KMS-11 (cell line): ENCODE data around the gene TRIM71.

Source experiments
- H2AFZ ChIP-seq: fragments of 200-600 bp; sonication (generic); 2 replicates; pipeline ENCODE4 v1.6.1; 2016; ENCODE audit warnings: antibody characterized with exemption, mixed run types, low read depth
- H3K27ac ChIP-seq: fragments of 200-600 bp; sonication (generic); 2 replicates; pipeline ENCODE4 v1.6.1; 2016; ENCODE audit warnings: mild to moderate bottlenecking, mixed run types
- H3K27me3 ChIP-seq: fragments of 200-600 bp; sonication (generic); 2 replicates; pipeline ENCODE4 v1.6.1; 2017; ENCODE audit warnings: mild to moderate bottlenecking, low read depth, mixed run types, moderate library complexity; ENCODE audit not compliant: insufficient read depth
- H3K36me3 ChIP-seq: fragments of 200-600 bp; sonication (generic); 2 replicates; pipeline ENCODE4 v1.6.1; 2017; ENCODE audit warnings: mild to moderate bottlenecking, mixed run types; ENCODE audit not compliant: insufficient read depth
- H3K4me1 ChIP-seq: fragments of 200-600 bp; sonication (generic); 2 replicates; pipeline ENCODE4 v1.6.1; 2016; ENCODE audit warnings: mild to moderate bottlenecking, low read depth, mixed run types; ENCODE audit not compliant: poor library complexity, severe bottlenecking
- H3K4me2 ChIP-seq: fragments of 200-600 bp; sonication (generic); 2 replicates; pipeline ENCODE4 v1.7.0; 2016; ENCODE audit warnings: mild to moderate bottlenecking, mixed run types
- H3K4me3 ChIP-seq: fragments of 200-600 bp; sonication (generic); IDR thresholded peaks from 2 replicates; pipeline ENCODE4 v1.6.1; 2017; ENCODE audit warnings: low read depth, low read length, mixed read lengths; ENCODE audit not compliant: insufficient read depth
- H3K79me2 ChIP-seq: fragments of 200-600 bp; sonication (generic); 2 replicates; pipeline ENCODE4 v1.6.1; 2016; ENCODE audit warnings: low read depth, mixed run types; ENCODE audit not compliant: insufficient read depth
- H3K9ac ChIP-seq: fragments of 200-600 bp; sonication (generic); 2 replicates; pipeline ENCODE4 v1.6.1; 2016; ENCODE audit warnings: mild to moderate bottlenecking, mixed run types
- H4K20me1 ChIP-seq: fragments of 200-600 bp; sonication (generic); 2 replicates; pipeline ENCODE4 v1.6.1; 2016; ENCODE audit warnings: mild to moderate bottlenecking, mixed run types; ENCODE audit not compliant: insufficient read depth
- TF ChIP-seq, protein P1 (sequence below): fragments of 200-600 bp; sonication (generic); conservative IDR thresholded peaks from 2 replicates; pipeline ENCODE4 v1.6.1; 2017; ENCODE audit warnings: low read depth, mild to moderate bottlenecking, antibody characterized with exemption, low read length, moderate library complexity, mixed read lengths

Gene TRIM71

DNA sequence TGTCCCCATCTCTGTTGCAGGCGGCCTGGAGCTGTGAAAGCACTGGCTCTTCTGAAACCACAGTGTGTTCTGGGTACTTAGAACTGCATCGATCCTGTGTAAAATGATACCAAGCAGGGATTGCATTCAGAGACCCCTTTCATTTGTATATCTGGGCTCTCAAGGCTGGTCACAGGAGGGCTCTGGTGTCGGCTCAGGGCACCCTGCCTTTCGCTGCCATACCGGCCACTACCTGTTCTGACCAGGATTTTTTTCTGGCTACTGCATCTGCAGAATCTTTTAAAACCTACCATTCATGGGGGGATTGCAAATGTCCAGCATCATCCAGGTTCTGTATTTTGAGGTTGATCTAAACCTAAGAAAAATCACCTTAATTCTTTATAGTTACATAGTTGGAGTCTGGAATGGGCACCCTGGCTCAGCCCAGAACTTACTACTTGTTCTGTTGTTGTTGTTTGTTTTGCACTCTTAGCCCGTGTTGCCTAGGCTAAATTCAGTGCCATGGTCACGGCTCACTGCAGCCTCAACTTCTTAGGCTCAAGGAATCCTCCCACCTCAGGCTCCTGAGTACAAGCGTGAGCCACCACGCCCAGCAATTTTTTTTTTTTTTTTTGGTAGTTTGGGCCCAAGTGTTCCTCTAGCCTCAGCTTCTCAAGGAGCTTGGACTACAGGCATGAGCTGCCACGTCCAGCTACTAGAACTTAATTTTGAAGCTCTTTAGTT is 52.7 kb downstream of the TRIM71 start:
- H3K27ac ChIP-seq = peak overlapping the region; percentile 42; the same call in 1 of the 2 replicates
- H2AFZ ChIP-seq = no peak overlapping the region
- H3K4me1 ChIP-seq = peaks cover 37% of the 10 kb centered on the region
- TF ChIP-seq, protein P1, sequence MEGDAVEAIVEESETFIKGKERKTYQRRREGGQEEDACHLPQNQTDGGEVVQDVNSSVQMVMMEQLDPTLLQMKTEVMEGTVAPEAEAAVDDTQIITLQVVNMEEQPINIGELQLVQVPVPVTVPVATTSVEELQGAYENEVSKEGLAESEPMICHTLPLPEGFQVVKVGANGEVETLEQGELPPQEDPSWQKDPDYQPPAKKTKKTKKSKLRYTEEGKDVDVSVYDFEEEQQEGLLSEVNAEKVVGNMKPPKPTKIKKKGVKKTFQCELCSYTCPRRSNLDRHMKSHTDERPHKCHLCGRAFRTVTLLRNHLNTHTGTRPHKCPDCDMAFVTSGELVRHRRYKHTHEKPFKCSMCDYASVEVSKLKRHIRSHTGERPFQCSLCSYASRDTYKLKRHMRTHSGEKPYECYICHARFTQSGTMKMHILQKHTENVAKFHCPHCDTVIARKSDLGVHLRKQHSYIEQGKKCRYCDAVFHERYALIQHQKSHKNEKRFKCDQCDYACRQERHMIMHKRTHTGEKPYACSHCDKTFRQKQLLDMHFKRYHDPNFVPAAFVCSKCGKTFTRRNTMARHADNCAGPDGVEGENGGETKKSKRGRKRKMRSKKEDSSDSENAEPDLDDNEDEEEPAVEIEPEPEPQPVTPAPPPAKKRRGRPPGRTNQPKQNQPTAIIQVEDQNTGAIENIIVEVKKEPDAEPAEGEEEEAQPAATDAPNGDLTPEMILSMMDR = no peak
- H3K4me3 ChIP-seq = no peak overlapping the region
- H3K27me3 ChIP-seq = no peaks in the 10 kb centered on the region
- no peaks in the 10 kb centered on the region for H3K36me3 ChIP-seq
- no peaks in the 10 kb centered on the region for H3K79me2 ChIP-seq
- H4K20me1 ChIP-seq = no peaks in the 10 kb centered on the region
- no peak overlapping the region for H3K9ac ChIP-seq
- H3K4me2 ChIP-seq = peak overlapping the region; percentile 64

DNA sequence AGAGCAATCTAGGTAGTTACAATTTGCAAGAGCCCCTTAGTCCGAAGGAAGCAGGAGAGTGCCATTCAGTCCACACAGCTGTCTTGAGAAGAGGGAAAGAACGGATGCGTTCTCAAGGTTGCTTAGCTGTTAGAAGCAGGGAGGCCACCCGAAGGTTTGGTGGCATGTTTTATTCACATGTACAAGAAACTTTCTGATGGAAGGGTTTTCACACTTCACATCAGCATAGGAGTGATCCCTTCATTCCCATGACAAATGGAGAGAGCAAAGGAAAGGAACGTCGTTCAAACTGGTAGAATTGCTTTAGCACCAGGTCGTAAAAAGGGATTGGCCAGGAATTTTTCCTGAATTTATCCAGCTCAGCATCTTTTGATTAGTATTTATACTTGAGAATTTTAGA is 53.5 kb downstream of the TRIM71 start:
- TF ChIP-seq, protein P1 = no peak
- Histone ChIP-seq H3K79me2 (no peaks in the 10 kb centered on the region), H3K9ac (no peak overlapping the region), H3K36me3 (no peaks in the 10 kb centered on the region), H3K4me3 (no peak overlapping the region), H2AFZ (no peak overlapping the region), H3K4me2 (peak overlapping the region; percentile 64; the same call in 1 of the 2 replicates), H4K20me1 (no peaks in the 10 kb centered on the region), H3K27me3 (no peaks in the 10 kb centered on the region), H3K27ac (no peak overlapping the region), H3K4me1 (peaks cover 37% of the 10 kb centered on the region)

DNA sequence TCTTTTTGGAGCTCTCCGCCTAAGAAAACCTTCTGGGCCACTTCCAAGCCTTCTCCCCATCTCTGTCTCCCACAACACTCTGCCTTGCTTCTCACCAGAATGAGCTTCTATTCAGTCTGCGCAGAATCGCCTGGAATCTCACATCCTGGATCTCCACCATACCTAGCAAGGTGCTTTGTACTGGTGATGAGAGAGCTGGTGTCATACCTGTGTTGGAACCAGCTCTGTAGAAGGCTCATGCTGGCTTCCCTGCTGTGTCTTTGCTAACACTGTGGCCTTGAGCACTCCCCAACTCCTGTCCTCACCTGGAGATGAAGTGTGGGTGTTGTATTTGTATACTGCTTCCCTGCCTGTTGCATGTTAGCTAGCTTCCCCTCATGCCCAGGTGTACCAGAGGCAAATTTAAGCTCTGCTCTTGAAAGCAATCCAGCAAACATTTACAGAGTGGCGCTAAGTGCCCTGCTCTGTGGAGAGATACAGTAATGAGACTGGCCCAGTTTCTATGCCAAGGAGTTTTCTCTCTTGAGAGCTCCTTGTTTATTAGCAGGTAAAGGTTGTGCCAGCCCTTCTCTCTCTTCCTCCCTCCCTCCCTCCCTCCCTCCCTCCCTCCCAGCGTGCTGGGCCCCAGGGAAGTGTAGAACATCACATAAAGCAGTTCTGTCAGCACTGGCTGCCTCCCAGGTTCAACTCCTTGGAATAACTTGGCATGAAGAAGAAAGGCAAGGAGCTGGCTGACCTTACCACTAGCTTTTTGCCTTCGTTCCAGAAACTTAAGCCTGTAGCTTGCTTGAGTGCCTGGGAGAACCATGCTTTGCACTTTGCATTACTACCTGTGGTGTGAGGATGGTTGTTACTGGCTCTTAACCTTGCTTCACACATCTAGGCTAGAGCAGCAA is 54.9 kb downstream of the TRIM71 start:
- Histone ChIP-seq H2AFZ (no peak overlapping the region), H3K79me2 (no peaks in the 10 kb centered on the region), H3K36me3 (no peaks in the 10 kb centered on the region), H3K4me3 (no peak overlapping the region), H3K27ac (no peak overlapping the region), H3K4me1 (peaks cover 37% of the 10 kb centered on the region), H3K27me3 (no peaks in the 10 kb centered on the region), H3K9ac (no peak overlapping the region), H4K20me1 (no peaks in the 10 kb centered on the region), H3K4me2 (no peak overlapping the region)
- TF ChIP-seq, protein P1 = no peak

DNA sequence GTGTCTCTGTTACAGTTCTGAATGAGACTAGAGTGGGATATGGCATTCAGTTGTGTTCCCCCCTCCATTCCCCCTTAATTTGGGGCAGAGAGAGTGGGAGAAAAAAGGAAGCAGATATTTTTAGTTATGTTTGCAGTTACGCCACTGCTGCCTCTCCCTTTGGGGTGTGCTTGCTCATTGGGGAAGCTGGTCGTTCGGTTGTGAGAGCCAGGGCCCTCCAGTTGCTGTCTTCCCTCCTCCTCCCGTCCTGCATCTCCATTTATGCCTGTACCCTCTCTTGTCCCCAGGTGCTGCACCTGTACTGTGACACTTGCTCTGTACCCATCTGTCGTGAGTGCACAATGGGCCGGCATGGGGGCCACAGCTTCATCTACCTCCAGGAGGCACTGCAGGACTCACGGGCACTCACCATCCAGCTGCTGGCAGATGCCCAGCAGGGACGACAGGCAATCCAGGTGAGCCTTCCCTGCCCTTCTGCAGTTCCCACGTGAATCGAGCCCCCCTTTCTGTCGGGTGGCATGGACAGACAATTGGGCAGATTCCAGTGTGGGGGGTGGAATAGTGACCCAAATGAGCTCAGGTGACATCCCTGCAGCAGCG is 55.8 kb downstream of the TRIM71 start:
- Histone ChIP-seq H3K27ac (no peak overlapping the region), H3K4me3 (no peak overlapping the region), H4K20me1 (no peaks in the 10 kb centered on the region), H3K9ac (no peak overlapping the region), H2AFZ (no peak overlapping the region), H3K27me3 (no peaks in the 10 kb centered on the region), H3K4me1 (peaks cover 37% of the 10 kb centered on the region), H3K36me3 (no peaks in the 10 kb centered on the region), H3K4me2 (no peak overlapping the region), H3K79me2 (no peaks in the 10 kb centered on the region)
- TF ChIP-seq, protein P1 = no peak
